Measurements from ENCODE around the gene WNT5A.
"Not testable (repeated sequence)": the region's sequence is repeated elsewhere in the genome, so short reads cannot be mapped to it uniquely, and the experiment has no call there.

The WNT5A gene

GRCh38 chr3:55505102-55505501, 18.0 kb upstream of the WNT5A start:
- peak; percentile 39 to 51 (median 41) for TF ChIP-seq CTCF (IDR thresholded peaks at IDR 0.05; ENCODE audit: unreplicated experiment in 3 of 3)
- H3K4me1 Mint-ChIP-seq; H3K4me3 Mint-ChIP-seq; H3K27me3 Mint-ChIP-seq (ENCODE audit: low read depth); H3K9me3 Mint-ChIP-seq; H3K36me3 Mint-ChIP-seq (ENCODE audit: low read depth): not testable (repeated sequence)
- H3K27ac Mint-ChIP-seq: peak overlapping the region in 1 of 3 experiments; percentile 31

- no peaks in the 10 kb centered on the region for H3K4me1 Mint-ChIP-seq
- H3K36me3 Mint-ChIP-seq (ENCODE audit: low read depth): no peaks in the 10 kb centered on the region
- no peaks in the 10 kb centered on the region for H3K9me3 Mint-ChIP-seq
- peaks cover 5% of the 10 kb centered on the region for H3K27me3 Mint-ChIP-seq (ENCODE audit: low read depth)
- H3K4me3 Mint-ChIP-seq: no peak overlapping the region
- no peak overlapping the region for H3K27ac Mint-ChIP-seq
- TF ChIP-seq CTCF (IDR thresholded peaks at IDR 0.05; ENCODE audit: unreplicated experiment in 3 of 3): no peak
Observed at GRCh38 chr3:55501905-55502304, 14.8 kb upstream of the WNT5A start.

GRCh38 chr3:55500555-55501330, 13.6 kb upstream of the WNT5A start:
- Mint-ChIP-seq H3K27ac (no peak overlapping the region), H3K27me3 (ENCODE audit: low read depth) (peaks cover 5% of the 10 kb centered on the region), H3K36me3 (ENCODE audit: low read depth) (no peaks in the 10 kb centered on the region), H3K4me3 (no peak overlapping the region), H3K4me1 (no peaks in the 10 kb centered on the region), H3K9me3 (no peaks in the 10 kb centered on the region)
- TF ChIP-seq CTCF (IDR thresholded peaks at IDR 0.05; ENCODE audit: unreplicated experiment in 3 of 3): no peak

- no peak for TF ChIP-seq CTCF (IDR thresholded peaks at IDR 0.05; ENCODE audit: unreplicated experiment in 3 of 3)
- Mint-ChIP-seq H3K4me3 (no peak overlapping the region), H3K27me3 (ENCODE audit: low read depth) (peaks cover 5% of the 10 kb centered on the region), H3K9me3 (no peaks in the 10 kb centered on the region), H3K36me3 (ENCODE audit: low read depth) (no peaks in the 10 kb centered on the region), H3K27ac (no peak overlapping the region), H3K4me1 (no peaks in the 10 kb centered on the region)
Observed at GRCh38 chr3:55498520-55498919, 11.4 kb upstream of the WNT5A start.

GRCh38 chr3:55497250-55497649, 10.1 kb upstream of the WNT5A start:
- H3K27ac Mint-ChIP-seq: no peak overlapping the region
- no peaks in the 10 kb centered on the region for H3K9me3 Mint-ChIP-seq
- H3K36me3 Mint-ChIP-seq (ENCODE audit: low read depth): no peaks in the 10 kb centered on the region
- peaks cover 15% of the 10 kb centered on the region for H3K27me3 Mint-ChIP-seq (ENCODE audit: low read depth)
- TF ChIP-seq CTCF (IDR thresholded peaks at IDR 0.05; ENCODE audit: unreplicated experiment in 3 of 3): no peak
- no peaks in the 10 kb centered on the region for H3K4me1 Mint-ChIP-seq
- H3K4me3 Mint-ChIP-seq: no peak overlapping the region

- peaks cover 18% of the 10 kb centered on the region for H3K27me3 Mint-ChIP-seq (ENCODE audit: low read depth)
- H3K4me1 Mint-ChIP-seq: peaks cover 18% of the 10 kb centered on the region
- no peak overlapping the region for H3K27ac Mint-ChIP-seq
- H3K9me3 Mint-ChIP-seq: no peaks in the 10 kb centered on the region
- no peak overlapping the region for H3K4me3 Mint-ChIP-seq
- no peak for TF ChIP-seq CTCF (IDR thresholded peaks at IDR 0.05; ENCODE audit: unreplicated experiment in 3 of 3)
- no peaks in the 10 kb centered on the region for H3K36me3 Mint-ChIP-seq (ENCODE audit: low read depth)
Observed at GRCh38 chr3:55494976-55495375, 7.9 kb upstream of the WNT5A start.

Data from nephron (organoid).